ENCODE measurements around the gene SLC6A3.

GRCh38 chr5:1394881-1395860, 50.1 kb downstream of the SLC6A3 start:
- TF ChIP-seq EZH2phosphoT487 (IDR thresholded peaks at IDR 0.05; ENCODE audit: insufficient read depth, low read depth): no peak
- no peak for TF ChIP-seq EZH2 (IDR thresholded peaks at IDR 0.05; ENCODE audit: insufficient read depth, poor library complexity, severe bottlenecking)

Data from GM23248 (cell line).